ENCODE data around the gene CNTNAP5.

DNA sequence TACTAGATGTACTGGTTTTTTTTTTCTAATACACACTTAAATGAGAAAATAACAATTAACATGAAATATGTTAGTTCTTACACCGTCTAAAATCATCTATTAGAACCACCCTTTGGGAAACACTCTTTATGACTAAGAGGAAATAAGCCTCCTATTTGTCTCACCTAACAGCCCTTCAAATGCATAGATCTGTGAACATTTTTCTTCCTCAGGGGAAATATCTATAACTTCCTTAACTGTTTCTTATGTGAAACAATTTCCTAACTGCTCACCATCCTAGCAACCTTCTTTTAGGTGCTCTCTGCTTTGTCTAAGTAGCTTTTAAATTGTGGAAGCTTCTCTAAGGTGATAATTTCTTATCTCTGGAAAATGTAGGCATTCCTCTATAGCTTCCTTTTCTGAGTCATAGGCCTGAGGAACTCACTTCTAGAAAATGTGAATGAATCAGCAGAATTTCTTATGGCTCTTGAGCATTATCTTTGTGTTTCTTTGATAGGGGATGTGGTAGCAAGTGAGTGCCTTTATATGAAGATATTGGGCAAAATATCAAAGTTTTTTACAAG, 56.1 kb downstream of the CNTNAP5 start:
- TF ChIP-seq CTCF (conservative IDR thresholded peaks at IDR 0.05; ENCODE audit: low read depth, low read length) (no peak), EZH2 (IDR thresholded peaks at IDR 0.05; ENCODE audit: borderline replicate concordance, low read depth, low read length, poor library complexity, severe bottlenecking) (no peak)
